ACC112 (cell line): ENCODE results near the gene NAV3.
A peak's percentile ranks its signal among the peaks of the same experiment; 100 is the strongest.

Source experiments
- H2AFZ ChIP-seq: fragments of 200-600 bp; sonication (generic); one replicate; pipeline ENCODE4 v1.6.0; 2017; ENCODE audit warnings: antibody characterized with exemption, low read length; ENCODE audit not compliant: unreplicated experiment
- H3K27ac ChIP-seq: fragments of 200-600 bp; sonication (generic); 2 replicates; pipeline ENCODE4 v1.5.1; 2014; ENCODE audit warnings: low read depth, mild to moderate bottlenecking, antibody characterized with exemption, low read length, moderate library complexity
- H3K27me3 ChIP-seq: fragments of 200-600 bp; sonication (generic); 2 replicates; pipeline ENCODE4 v1.6.1; 2014; ENCODE audit warnings: mild to moderate bottlenecking, antibody characterized with exemption, low read length, moderate library complexity, mixed read lengths; ENCODE audit not compliant: insufficient read depth
- H3K36me3 ChIP-seq: fragments of 200-600 bp; sonication (generic); 2 replicates; pipeline ENCODE4 v1.6.1; 2016; ENCODE audit warnings: mild to moderate bottlenecking, antibody characterized with exemption, low read length, moderate library complexity, mixed read lengths; ENCODE audit not compliant: insufficient read depth
- H3K4me1 ChIP-seq: fragments of 200-600 bp; sonication (generic); one replicate; pipeline ENCODE4 v1.6.1; 2016; ENCODE audit warnings: low read length, mixed read lengths; ENCODE audit not compliant: insufficient read depth, unreplicated experiment, control insufficient read depth
- H3K4me3 ChIP-seq: fragments of 200-600 bp; sonication (generic); 2 replicates; pipeline ENCODE4 v1.5.1; 2014; ENCODE audit warnings: mild to moderate bottlenecking, low read depth, low read length
- H3K79me2 ChIP-seq: fragments of 200-600 bp; sonication (generic); one replicate; pipeline ENCODE4 v1.6.0; 2016; ENCODE audit warnings: low read length; ENCODE audit not compliant: control insufficient read depth, unreplicated experiment, insufficient read depth

Gene NAV3

DNA sequence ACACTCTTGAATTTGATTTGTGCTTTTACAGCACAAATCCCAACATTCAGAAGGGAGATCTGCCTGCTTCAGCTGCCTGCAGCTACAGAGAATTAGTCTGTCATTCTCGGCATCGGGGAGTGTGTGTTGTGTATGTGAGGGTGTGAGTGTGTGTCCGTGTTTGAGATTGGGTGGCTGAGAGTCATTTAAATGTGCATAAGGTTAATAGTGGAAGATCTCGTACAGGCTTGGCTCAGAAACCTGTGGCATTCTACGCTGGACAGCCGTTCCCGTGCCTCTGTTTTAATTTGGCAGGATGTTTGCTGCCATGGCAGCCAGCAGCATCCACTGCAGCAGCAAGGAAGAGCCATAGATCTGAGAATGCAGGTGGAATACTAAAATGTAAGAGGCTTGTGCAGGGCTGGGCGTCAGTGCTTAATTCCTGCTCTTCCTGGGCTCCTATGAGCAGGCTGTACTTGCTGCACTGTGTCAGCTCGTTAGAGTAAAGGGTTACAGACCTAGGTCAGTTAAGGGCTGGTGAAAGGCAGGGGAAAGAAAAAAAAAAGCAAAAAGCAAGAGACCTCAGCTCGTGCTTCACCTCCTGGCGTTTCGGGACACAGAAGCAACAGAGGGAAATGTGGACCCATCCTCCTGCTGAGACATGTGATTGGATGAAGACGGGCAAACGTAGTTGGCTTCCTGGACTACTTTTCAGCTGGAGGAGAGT, 205.4 kb downstream of the NAV3 start:
- Histone ChIP-seq H3K27ac (no peak overlapping the region; the same call in 1 of the 2 replicates), H3K79me2 (no peaks in the 10 kb centered on the region), H3K4me1 (peaks cover 22% of the 10 kb centered on the region), H3K4me3 (peak overlapping the region; percentile 34; the same call in 1 of the 2 replicates), H2AFZ (peak overlapping the region; percentile 29), H3K36me3 (peaks cover 18% of the 10 kb centered on the region), H3K27me3 (no peaks in the 10 kb centered on the region)

GRCh38 chr12:78036874-78037273, 206.2 kb downstream of the NAV3 start:
- no peak overlapping the region for H2AFZ ChIP-seq
- no peaks in the 10 kb centered on the region for H3K27me3 ChIP-seq
- peaks cover 22% of the 10 kb centered on the region for H3K4me1 ChIP-seq
- no peaks in the 10 kb centered on the region for H3K79me2 ChIP-seq
- no peak overlapping the region for H3K4me3 ChIP-seq
- H3K36me3 ChIP-seq = peaks cover 15% of the 10 kb centered on the region
- H3K27ac ChIP-seq = no peak overlapping the region

GRCh38 chr12:78037707-78038106, 207.0 kb downstream of the NAV3 start:
- no peaks in the 10 kb centered on the region for H3K27me3 ChIP-seq
- no peaks in the 10 kb centered on the region for H3K79me2 ChIP-seq
- H3K4me1 ChIP-seq = peaks cover 22% of the 10 kb centered on the region
- H3K4me3 ChIP-seq = no peak overlapping the region
- no peak overlapping the region for H3K27ac ChIP-seq
- no peak overlapping the region for H2AFZ ChIP-seq
- H3K36me3 ChIP-seq = peaks cover 15% of the 10 kb centered on the region

DNA sequence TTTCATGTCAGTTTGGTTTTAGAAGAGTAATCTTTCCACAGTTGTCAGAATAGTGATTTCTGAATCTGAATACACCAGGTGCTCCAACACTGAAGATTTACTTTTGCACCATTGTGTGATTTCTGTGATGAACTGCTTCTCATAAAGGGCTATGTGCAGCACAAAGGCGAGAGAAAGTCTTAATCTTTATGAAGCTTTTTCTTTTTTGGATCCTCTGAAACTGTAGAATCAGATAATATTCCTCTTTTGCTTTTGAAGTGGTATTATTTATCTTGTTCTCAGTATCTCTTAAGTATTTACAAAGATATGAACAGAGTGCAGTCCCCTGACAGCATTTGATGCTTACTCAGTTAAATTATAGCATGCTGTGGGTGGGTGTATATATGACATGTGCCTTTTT, 207.8 kb downstream of the NAV3 start:
- H2AFZ ChIP-seq = no peak overlapping the region
- no peak overlapping the region for H3K4me3 ChIP-seq
- H3K27me3 ChIP-seq = no peaks in the 10 kb centered on the region
- no peaks in the 10 kb centered on the region for H3K79me2 ChIP-seq
- no peak overlapping the region for H3K27ac ChIP-seq
- peaks cover 18% of the 10 kb centered on the region for H3K4me1 ChIP-seq
- H3K36me3 ChIP-seq = peaks cover 15% of the 10 kb centered on the region

DNA sequence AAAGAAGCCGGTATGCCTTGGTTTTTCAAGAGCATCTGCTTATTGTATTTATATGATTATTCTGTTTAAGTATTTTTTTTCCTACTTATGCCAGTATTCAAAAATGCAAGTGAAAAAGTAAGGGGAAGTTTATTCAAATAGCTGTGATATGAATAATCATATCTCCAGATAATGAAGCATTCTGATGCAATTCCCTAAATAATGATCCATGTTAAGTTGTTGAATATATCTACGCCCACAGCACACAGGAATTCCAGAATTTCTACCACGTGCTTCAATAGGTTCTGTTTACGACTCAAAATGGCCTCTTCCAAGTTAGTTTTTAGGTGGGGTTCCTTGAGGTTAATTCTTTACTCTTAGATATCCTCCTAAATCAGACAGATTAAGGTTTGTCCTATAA, 208.3 kb downstream of the NAV3 start:
- H3K4me3 ChIP-seq = no peak overlapping the region
- no peaks in the 10 kb centered on the region for H3K79me2 ChIP-seq
- H3K27ac ChIP-seq = 0 out of 2 replicates have a peak overlapping the region, but pooled peaks have one; percentile 4
- H3K27me3 ChIP-seq = no peaks in the 10 kb centered on the region
- H3K4me1 ChIP-seq = peaks cover 14% of the 10 kb centered on the region
- H2AFZ ChIP-seq = no peak overlapping the region
- H3K36me3 ChIP-seq = peaks cover 15% of the 10 kb centered on the region

GRCh38 chr12:78040111-78040510, 209.4 kb downstream of the NAV3 start:
- no peak overlapping the region for H2AFZ ChIP-seq
- no peak overlapping the region for H3K27ac ChIP-seq
- H3K27me3 ChIP-seq = no peaks in the 10 kb centered on the region
- peaks cover 18% of the 10 kb centered on the region for H3K36me3 ChIP-seq
- no peaks in the 10 kb centered on the region for H3K79me2 ChIP-seq
- H3K4me1 ChIP-seq = peaks cover 4% of the 10 kb centered on the region
- H3K4me3 ChIP-seq = no peak overlapping the region

- Histone ChIP-seq H2AFZ (no peak overlapping the region), H3K36me3 (peaks cover 22% of the 10 kb centered on the region), H3K27me3 (no peaks in the 10 kb centered on the region), H3K79me2 (peaks cover 9% of the 10 kb centered on the region), H3K27ac (no peak overlapping the region), H3K4me3 (no peak overlapping the region), H3K4me1 (no peaks in the 10 kb centered on the region)
Observed at GRCh38 chr12:78050790-78051189, 220.1 kb downstream of the NAV3 start.

DNA sequence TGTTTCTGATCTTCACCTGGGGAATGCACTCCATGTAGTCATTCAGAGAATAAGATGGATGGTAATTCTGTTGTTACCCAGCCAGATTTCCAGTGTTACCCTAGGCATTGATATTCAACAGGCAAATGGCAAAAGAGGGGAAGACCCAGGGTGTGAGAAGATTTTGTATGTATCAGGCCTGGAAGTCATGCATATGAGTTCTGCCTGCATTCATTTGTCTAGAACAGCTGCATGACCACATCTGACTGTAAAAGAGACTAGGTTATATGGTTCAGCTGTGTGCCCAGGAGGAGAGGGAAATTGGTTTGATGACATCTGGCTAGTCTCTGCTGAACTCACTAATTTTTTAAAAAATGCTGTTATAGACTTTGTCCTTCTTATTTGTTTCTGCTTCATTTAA, 224.9 kb downstream of the NAV3 start:
- no peak overlapping the region for H3K4me3 ChIP-seq
- peaks cover 13% of the 10 kb centered on the region for H3K36me3 ChIP-seq
- H3K27me3 ChIP-seq = no peaks in the 10 kb centered on the region
- no peak overlapping the region for H2AFZ ChIP-seq
- H3K27ac ChIP-seq = no peak overlapping the region
- peaks cover 28% of the 10 kb centered on the region for H3K4me1 ChIP-seq
- H3K79me2 ChIP-seq = peaks cover 14% of the 10 kb centered on the region

DNA sequence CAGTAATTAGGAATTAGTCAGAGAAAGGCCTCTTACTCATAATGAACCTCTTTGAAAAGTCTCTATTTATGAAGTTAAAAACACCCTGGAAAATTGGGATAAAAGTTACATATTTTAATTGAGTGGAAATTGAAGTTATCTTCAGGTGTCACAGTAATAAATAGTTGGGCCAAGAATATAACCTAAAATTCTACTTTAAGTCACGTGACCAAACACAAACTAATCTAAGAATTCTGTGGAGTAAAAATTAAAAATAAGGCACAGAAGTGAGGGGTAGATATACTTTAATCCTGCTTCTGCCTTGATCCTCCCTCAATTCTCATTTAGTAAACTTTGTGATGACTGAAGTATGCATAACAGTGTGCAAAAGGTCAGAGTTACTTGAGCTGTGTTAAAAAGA, 226.4 kb downstream of the NAV3 start:
- H3K36me3 ChIP-seq = peaks cover 11% of the 10 kb centered on the region; the same call in 1 of the 2 replicates
- no peaks in the 10 kb centered on the region for H3K27me3 ChIP-seq
- H2AFZ ChIP-seq = peak overlapping the region; percentile 3
- H3K4me1 ChIP-seq = peaks cover 44% of the 10 kb centered on the region
- peaks cover 14% of the 10 kb centered on the region for H3K79me2 ChIP-seq
- peak overlapping the region; percentile 56 for H3K27ac ChIP-seq
- no peak overlapping the region for H3K4me3 ChIP-seq

GRCh38 chr12:78060186-78060585, 229.5 kb downstream of the NAV3 start:
- H3K27me3 ChIP-seq = no peaks in the 10 kb centered on the region
- H2AFZ ChIP-seq = no peak overlapping the region
- peaks cover 10% of the 10 kb centered on the region for H3K79me2 ChIP-seq
- H3K27ac ChIP-seq = peak overlapping the region; percentile 52
- H3K4me1 ChIP-seq = peaks cover 54% of the 10 kb centered on the region
- H3K36me3 ChIP-seq = peaks cover 7% of the 10 kb centered on the region; the same call in 1 of the 2 replicates
- H3K4me3 ChIP-seq = no peak overlapping the region

DNA sequence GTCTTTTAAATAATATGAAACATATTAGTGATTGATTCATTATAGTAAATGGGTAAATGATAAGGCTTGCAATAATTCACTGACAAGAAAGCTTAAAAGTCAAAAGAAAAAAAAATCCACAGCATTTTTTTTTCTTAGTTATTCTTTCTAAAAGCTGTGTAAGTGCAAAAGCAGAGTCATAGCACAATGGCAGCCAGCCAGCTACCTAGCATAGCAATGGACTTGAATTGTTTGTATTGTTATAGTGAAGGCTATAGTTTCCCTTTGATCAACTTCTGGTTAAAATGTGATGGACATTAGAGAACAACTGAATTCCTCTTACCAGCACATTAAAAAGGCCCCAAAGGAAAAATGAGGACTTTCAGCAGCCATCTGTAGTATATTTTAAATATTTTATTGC, 232.1 kb downstream of the NAV3 start:
- Histone ChIP-seq H2AFZ (no peak overlapping the region), H3K4me1 (peaks cover 39% of the 10 kb centered on the region), H3K27me3 (no peaks in the 10 kb centered on the region), H3K27ac (peak overlapping the region; percentile 35), H3K36me3 (0 out of 2 replicates have a peak, but pooled peaks cover 4% of the 10 kb centered on the region), H3K79me2 (peaks cover 3% of the 10 kb centered on the region), H3K4me3 (no peak overlapping the region)
